GM06990 (cell line): Measurements from ENCODE around the gene FBXO30.

ENCODE experiments used
- DNase-seq: peaks from one replicate; pipeline ENCODE4 v3.0.0-alpha.2; 2011; ENCODE audit not compliant: insufficient read length; ENCODE audit errors: extremely low read depth
- H3K27me3 ChIP-seq: replicated peaks from 2 replicates; pipeline ENCODE4 v1.6.0; 2011; ENCODE audit warnings: low read length; ENCODE audit not compliant: control insufficient read depth, insufficient read depth
- H3K36me3 ChIP-seq: 2 replicates; pipeline ENCODE4 v1.5.1; 2011; ENCODE audit warnings: low read length; ENCODE audit not compliant: control insufficient read depth, insufficient read depth
- H3K4me3 ChIP-seq: replicated peaks from 2 replicates; pipeline ENCODE4 v1.5.1; 2011; ENCODE audit warnings: low read depth, mild to moderate bottlenecking, control low read depth, low read length
- TF ChIP-seq, protein P1 (sequence below): IDR thresholded peaks from 2 replicates; pipeline ENCODE4 v1.5.1; 2011; ENCODE audit warnings: low read length, control low read depth, mild to moderate bottlenecking, inconsistent platforms; ENCODE audit not compliant: insufficient read depth, poor library complexity, severe bottlenecking

The FBXO30 gene

DNA sequence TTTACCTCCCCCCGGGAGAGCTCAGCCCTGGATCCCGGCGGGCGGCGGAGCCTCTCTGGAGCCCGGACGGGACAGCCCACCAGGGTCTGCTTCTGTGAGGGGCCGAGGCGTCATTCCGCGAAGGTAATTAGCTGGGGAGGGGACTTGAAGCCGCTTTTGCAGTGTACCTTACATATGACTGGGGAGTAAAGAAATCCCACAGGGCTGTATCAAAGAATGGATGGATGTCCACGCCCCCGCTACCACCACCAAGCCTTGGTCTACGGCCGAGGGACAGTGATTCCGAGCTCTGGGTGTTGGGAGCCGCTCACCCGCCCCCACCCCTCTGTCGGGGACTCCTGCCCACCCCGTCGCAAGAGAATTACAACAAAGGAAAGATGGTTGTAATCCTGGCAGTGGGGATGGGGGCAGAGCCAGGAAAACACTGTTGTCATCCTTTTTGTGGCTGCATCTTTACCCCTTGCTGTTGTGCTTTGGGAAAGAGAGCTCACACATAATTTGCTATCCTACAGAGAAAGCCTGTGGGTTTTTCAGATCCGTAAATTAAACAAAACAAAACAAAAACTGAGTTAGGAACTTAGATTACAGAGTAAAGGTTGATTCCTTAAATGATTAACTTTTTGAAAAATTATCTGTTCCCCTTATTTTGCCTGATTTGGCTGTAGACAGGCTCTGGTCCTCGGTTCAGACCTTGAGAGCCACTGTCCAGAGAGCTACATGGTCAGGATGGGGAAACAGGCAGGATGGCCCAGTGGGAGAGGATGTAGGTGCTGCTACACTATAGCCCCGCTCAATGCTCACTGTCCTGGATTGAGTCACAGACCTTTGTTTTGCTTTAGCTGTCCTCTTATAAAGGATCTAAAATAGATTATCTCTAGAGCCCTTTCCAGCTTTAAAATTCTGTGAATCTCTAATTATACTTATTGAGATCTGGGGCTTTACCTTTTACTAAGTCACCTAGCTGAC lies 997 bp upstream of the FBXO30 start:
- TF ChIP-seq, protein P1, sequence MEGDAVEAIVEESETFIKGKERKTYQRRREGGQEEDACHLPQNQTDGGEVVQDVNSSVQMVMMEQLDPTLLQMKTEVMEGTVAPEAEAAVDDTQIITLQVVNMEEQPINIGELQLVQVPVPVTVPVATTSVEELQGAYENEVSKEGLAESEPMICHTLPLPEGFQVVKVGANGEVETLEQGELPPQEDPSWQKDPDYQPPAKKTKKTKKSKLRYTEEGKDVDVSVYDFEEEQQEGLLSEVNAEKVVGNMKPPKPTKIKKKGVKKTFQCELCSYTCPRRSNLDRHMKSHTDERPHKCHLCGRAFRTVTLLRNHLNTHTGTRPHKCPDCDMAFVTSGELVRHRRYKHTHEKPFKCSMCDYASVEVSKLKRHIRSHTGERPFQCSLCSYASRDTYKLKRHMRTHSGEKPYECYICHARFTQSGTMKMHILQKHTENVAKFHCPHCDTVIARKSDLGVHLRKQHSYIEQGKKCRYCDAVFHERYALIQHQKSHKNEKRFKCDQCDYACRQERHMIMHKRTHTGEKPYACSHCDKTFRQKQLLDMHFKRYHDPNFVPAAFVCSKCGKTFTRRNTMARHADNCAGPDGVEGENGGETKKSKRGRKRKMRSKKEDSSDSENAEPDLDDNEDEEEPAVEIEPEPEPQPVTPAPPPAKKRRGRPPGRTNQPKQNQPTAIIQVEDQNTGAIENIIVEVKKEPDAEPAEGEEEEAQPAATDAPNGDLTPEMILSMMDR, result no peak
- no peaks in the 10 kb centered on the region for H3K27me3 ChIP-seq

DNA sequence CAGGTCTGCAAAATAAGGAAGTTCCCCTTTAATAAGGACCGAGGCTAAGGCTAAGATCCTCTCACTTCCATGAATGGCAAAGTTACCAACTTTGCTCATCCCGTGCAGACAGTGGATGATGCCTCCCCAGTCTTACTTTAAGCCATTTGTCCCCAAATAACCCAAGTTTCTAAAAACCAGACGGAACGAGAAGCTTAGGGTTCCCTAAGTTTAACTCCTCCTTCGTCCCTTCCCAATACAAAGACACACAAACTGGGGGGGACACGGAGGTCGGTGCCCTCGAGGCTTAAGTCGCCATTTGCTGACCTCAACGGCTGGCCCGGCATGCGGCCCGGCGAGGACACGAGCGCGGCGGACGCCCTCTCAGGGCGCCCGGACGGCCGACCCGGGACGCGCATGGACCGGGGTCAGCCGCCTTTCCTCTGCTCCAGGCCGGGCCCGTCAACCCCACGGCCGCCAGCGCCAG lies 527 bp downstream of the FBXO30 start:
- Histone ChIP-seq H3K4me3 (peak overlapping the region; percentile 74), H3K36me3 (no peaks in the 10 kb centered on the region), H3K27me3 (no peaks in the 10 kb centered on the region)
- no peak for DNase-seq
- TF ChIP-seq, protein P1, result no peak

More for the DNA sequence above, 997 bp upstream of the FBXO30 start:
- peak; percentile 13 for DNase-seq
- Histone ChIP-seq H3K36me3 (no peaks in the 10 kb centered on the region), H3K4me3 (peak overlapping the region; percentile 74)

DNA sequence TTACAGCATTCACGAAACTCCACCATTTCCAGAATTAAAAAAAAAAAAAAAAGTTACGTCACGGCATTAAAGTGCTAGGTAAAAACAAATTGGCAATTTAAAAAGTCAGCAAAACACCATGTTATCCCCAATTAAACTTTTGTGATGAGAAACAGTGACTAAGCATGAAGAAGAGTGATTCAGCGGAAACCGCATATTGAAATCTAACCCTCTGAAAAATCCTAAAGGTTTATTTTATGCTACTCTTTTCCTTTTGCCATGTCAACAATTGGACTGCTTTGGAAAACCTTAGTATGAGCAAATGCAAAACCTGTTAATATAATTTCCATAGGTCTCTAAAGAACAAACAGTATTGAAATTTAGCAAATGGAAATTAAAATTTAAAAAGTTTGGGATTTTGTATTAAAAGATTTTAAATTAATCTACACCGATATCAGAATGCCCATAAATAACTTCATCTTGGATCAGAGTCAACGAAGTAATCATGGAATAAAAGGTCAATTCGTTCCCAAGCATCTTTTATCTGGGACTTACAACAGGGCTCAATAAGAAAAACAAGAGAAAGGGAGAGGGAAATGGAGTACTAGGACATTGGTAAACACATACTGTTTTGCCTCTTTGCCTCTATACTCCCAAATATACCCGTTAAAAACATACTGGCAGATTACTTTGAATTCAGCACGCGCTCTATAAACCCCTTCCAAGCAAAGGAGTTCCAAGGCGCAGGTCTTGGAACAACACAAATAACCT lies 1.1 kb downstream of the FBXO30 start:
- DNase-seq, result peak; percentile 7
- peak overlapping the region; percentile 74 for H3K4me3 ChIP-seq
- TF ChIP-seq, protein P1, result no peak
- no peaks in the 10 kb centered on the region for H3K27me3 ChIP-seq
- H3K36me3 ChIP-seq, result no peaks in the 10 kb centered on the region

DNA sequence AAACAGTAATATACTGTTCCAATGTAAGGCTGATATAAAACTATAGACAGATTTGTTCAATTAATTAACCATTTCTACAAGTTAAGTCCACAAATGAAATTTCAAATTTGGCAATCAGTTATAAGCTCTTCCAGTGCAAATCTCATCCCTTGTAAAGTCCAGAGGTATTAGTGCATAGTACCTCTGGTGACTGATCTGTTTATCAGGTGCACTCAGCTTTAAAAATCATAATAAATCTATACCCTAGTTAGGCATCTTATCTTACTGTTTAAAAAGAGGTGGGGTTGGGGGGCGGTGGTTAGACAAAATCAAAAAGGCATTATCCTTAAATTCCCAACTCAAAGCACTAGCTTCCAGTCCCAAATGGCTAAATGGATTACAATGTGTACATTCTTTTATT lies 2.9 kb downstream of the FBXO30 start:
- TF ChIP-seq, protein P1, result no peak
- no peak overlapping the region for H3K4me3 ChIP-seq
- H3K36me3 ChIP-seq, result no peaks in the 10 kb centered on the region
- no peaks in the 10 kb centered on the region for H3K27me3 ChIP-seq
- no peak for DNase-seq

DNA sequence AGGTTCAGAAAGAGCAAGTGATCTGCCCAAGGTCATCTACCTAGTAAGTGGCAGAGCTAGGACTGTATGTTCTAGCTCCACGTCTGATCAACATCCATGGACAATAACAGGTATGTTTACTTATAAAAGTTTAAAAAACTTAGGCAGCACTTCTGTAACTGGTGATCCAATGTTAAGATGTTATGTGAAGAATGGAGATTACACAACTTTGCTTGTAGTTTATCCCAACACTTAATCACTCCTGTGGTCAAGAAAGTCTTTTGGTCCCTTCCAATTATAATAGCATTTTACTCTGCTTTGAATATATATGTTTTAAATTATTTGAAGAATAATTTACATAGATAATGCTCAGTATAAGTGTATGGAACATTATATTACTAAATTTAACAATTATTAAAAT lies 4.8 kb downstream of the FBXO30 start:
- TF ChIP-seq, protein P1, result no peak
- no peaks in the 10 kb centered on the region; the same call in 1 of the 2 replicates for H3K36me3 ChIP-seq
- no peak for DNase-seq
- H3K27me3 ChIP-seq, result no peaks in the 10 kb centered on the region
- H3K4me3 ChIP-seq, result no peak overlapping the region
